ENCODE data around the gene SPIRE2.

SPIRE2 gene

DNA sequence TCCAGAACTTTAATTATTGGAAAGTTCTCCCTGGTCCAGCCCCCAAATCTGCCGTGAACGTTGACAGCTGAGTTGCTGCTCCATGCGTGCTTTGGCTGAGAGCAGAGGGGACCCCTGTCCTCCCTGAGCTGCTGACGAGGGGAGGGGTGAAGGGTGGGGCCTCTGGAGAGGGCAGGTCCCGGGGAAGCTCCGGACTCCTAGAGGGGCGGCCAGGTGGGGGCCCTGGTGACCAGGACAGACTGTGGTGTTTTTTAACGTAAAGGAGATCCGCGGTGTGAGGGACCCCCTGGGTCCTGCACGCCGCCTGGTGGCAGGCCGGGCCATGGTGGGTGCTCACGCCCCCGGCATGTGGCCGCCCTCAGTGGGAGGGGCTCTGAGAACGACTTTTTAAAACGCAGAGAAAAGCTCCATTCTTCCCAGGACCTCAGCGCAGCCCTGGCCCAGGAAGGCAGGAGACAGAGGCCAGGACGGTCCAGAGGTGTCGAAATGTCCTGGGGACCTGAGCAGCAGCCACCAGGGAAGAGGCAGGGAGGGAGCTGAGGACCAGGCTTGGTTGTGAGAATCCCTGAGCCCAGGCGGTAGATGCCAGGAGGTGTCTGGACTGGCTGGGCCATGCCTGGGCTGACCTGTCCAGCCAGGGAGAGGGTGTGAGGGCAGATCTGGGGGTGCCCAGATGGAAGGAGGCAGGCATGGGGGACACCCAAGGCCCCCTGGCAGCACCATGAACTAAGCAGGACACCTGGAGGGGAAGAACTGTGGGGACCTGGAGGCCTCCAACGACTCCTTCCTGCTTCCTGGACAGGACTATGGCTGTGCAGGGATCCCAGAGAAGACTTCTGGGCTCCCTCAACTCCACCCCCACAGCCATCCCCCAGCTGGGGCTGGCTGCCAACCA, 90.4 kb downstream of the SPIRE2 start, which contains the start of gene MC1R:
TSS of gene MC1R (plus strand) at position 410 of the 895 bp plus-strand sequence. CDS start at position 807, 397 bp downstream.
- peak; percentile 42 for DNase-seq

DNA sequence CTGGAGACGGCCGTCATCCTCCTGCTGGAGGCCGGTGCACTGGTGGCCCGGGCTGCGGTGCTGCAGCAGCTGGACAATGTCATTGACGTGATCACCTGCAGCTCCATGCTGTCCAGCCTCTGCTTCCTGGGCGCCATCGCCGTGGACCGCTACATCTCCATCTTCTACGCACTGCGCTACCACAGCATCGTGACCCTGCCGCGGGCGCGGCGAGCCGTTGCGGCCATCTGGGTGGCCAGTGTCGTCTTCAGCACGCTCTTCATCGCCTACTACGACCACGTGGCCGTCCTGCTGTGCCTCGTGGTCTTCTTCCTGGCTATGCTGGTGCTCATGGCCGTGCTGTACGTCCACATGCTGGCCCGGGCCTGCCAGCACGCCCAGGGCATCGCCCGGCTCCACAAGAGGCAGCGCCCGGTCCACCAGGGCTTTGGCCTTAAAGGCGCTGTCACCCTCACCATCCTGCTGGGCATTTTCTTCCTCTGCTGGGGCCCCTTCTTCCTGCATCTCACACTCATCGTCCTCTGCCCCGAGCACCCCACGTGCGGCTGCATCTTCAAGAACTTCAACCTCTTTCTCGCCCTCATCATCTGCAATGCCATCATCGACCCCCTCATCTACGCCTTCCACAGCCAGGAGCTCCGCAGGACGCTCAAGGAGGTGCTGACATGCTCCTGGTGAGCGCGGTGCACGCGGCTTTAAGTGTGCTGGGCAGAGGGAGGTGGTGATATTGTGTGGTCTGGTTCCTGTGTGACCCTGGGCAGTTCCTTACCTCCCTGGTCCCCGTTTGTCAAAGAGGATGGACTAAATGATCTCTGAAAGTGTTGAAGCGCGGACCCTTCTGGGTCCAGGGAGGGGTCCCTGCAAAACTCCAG, 91.5 kb downstream of the SPIRE2 start:
- no peak for DNase-seq

DNA sequence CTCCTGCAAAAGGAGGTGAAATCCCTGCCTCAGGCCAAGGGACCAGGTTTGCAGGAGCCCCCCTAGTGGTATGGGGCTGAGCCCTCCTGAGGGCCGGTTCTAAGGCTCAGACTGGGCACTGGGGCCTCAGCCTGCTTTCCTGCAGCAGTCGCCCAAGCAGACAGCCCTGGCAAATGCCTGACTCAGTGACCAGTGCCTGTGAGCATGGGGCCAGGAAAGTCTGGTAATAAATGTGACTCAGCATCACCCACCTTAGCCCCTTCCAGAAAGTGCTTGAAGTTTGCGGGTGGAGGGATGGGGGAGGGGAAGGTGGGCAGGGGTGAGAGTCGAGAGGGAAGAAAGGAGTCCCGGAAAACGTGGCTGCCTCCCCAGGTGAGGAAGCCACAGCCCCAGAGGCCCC, 92.4 kb downstream of the SPIRE2 start:
- DNase-seq = no peak

All from activated CD4-positive, alpha-beta T cell treated with anti-CD3 and anti-CD28 coated beads, Interleukin-2, amount 50 U/mL, for 16 hours (primary cell).